Measurements from ENCODE around the gene ROCK2.

- TF ChIP-seq CTCF (IDR thresholded peaks at IDR 0.05; ENCODE audit: low read depth, low read length) (no peak), POLR2A (IDR thresholded peaks at IDR 0.05; ENCODE audit: extremely low read depth, insufficient read length) (no peak), MAX (IDR thresholded peaks at IDR 0.05; ENCODE audit: low read depth, low read length) (no peak), MYC (IDR thresholded peaks at IDR 0.05; ENCODE audit: low read depth, low read length) (no peak)
These were observed 202.1 kb downstream of the ROCK2 start for GRCh38 chr2:11142330-11142729.
